Measurements from ENCODE around the gene NHS. TPM values are rescaled to one million over a fixed set of nuclear protein-coding genes. Genes with fewer than 3 reads are reported as not detected.

NHS gene
- total and polyA plus RNA-seq, 2 of the 13 experiments (the other 11 are each of a cell fraction or from before 2014, with no cell fraction given) = 0.02 TPM; not detected in 1

DNA sequence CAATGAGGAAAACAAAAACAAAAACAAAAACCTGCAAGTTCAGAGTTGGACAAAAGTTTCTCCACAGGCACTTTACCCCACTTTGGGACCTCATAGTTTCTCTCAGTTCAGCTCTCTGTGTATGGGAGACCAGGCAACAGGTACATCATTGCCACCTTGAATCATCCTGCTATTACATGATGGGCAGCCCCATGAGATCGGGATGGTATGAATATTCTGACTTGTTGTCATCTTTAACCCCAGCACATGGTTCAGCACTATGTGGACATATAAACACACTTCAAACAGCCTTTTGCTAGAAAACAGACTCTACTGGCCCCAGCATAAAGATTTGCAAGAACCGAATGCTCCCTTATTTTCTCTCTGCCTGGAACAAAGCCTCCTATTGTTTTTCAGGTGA is 185.4 kb downstream of the NHS start:
- no peak for DNase-seq (ENCODE audit: low spot score)
- Histone ChIP-seq H3K36me3 (replicated peaks in 1 of 2; ENCODE audit: control insufficient read depth in 1 of 2, insufficient read depth in 2 of 2, low read length in 2 of 2) (no peaks in the 10 kb centered on the region), H2AFZ (ENCODE audit: low read length) (no peak overlapping the region), H3K4me1 (ENCODE audit: insufficient read depth, low read length) (no peaks in the 10 kb centered on the region), H3K4me2 (ENCODE audit: low read depth, low read length) (no peak overlapping the region), H3K27ac (ENCODE audit: extremely low read length, insufficient read depth, low read length) (no peak overlapping the region), H3K9me3 (ENCODE audit: low read length) (no peaks in the 10 kb centered on the region), H3K4me3 (replicated peaks in 1 of 3; ENCODE audit: insufficient read depth in 1 of 3, low read depth in 2 of 3, low read length in 3 of 3) (no peak overlapping the region), H4K20me1 (ENCODE audit: insufficient read depth, low read length) (no peaks in the 10 kb centered on the region), H3K9ac (ENCODE audit: insufficient read depth, low read depth, low read length) (no peak overlapping the region), H3K27me3 (ENCODE audit: control insufficient read depth in 1 of 2, insufficient read depth in 2 of 2, low read length in 2 of 2) (no peaks in the 10 kb centered on the region), H3K79me2 (ENCODE audit: insufficient read depth, low read length) (no peaks in the 10 kb centered on the region)
- no TSS peak for BruUV-seq (replicated peaks)
- intact Hi-C loops (cut with micrococcal nuclease; ENCODE audit: unreplicated experiment) = no loop called here
- no peak for TF ChIP-seq KAT7 (CRISPR knock-in tag; IDR thresholded peaks at IDR 0.05; ENCODE audit: borderline replicate concordance)
- TF ChIP-seq, protein P1, sequence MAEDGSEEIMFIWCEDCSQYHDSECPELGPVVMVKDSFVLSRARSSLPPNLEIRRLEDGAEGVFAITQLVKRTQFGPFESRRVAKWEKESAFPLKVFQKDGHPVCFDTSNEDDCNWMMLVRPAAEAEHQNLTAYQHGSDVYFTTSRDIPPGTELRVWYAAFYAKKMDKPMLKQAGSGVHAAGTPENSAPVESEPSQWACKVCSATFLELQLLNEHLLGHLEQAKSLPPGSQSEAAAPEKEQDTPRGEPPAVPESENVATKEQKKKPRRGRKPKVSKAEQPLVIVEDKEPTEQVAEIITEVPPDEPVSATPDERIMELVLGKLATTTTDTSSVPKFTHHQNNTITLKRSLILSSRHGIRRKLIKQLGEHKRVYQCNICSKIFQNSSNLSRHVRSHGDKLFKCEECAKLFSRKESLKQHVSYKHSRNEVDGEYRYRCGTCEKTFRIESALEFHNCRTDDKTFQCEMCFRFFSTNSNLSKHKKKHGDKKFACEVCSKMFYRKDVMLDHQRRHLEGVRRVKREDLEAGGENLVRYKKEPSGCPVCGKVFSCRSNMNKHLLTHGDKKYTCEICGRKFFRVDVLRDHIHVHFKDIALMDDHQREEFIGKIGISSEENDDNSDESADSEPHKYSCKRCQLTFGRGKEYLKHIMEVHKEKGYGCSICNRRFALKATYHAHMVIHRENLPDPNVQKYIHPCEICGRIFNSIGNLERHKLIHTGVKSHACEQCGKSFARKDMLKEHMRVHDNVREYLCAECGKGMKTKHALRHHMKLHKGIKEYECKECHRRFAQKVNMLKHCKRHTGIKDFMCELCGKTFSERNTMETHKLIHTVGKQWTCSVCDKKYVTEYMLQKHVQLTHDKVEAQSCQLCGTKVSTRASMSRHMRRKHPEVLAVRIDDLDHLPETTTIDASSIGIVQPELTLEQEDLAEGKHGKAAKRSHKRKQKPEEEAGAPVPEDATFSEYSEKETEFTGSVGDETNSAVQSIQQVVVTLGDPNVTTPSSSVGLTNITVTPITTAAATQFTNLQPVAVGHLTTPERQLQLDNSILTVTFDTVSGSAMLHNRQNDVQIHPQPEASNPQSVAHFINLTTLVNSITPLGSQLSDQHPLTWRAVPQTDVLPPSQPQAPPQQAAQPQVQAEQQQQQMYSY (CRISPR knock-in tag; IDR thresholded peaks at IDR 0.05) = no peak
- in situ Hi-C loops (cut with HindIII; ENCODE audit: extremely low pct_ligation_motif_present, low pct_unique_long_range_greater_than_20kb) = no loop called here
- no peak for FAIRE-seq
- ChIA-PET POLR2A (no interaction called here), CTCF (ENCODE audit: low intra/inter-chr PET ratio, low total read pairs) (no interaction called here)
- no peak for ATAC-seq
- WGBS (ENCODE audit: low lambda C conversion rate) = no CpG with 5 or more reads among the region's 2 CpGs

DNA sequence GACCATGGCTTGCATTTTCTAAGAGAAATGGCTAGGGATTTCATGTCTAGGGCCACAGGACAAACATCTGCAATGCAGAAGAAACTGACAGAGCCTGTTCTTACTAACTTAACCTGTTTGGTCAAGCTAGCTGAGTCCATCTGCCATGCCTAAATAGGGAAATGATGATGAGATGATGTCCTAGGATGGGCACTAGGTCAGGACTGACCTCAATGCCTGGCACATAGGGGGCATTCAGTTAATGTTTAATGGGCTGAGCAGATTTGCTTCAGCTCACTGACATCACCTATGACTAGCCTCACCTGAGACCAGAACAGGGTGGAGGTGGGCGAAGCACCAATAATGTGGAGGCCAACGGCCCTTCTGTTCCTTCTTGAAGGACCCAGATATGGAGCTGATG is 188.1 kb downstream of the NHS start:
- no peaks in the 10 kb centered on the region for H3K4me1 ChIP-seq (ENCODE audit: insufficient read depth, low read length)
- no peaks in the 10 kb centered on the region for H3K27me3 ChIP-seq (ENCODE audit: control insufficient read depth in 1 of 2, insufficient read depth in 2 of 2, low read length in 2 of 2)
- no peak for ATAC-seq
- H3K36me3 ChIP-seq (replicated peaks in 1 of 2; ENCODE audit: control insufficient read depth in 1 of 2, insufficient read depth in 2 of 2, low read length in 2 of 2) = no peaks in the 10 kb centered on the region
- in situ Hi-C loops (cut with HindIII; ENCODE audit: extremely low pct_ligation_motif_present, low pct_unique_long_range_greater_than_20kb) (no loop called here), intact Hi-C loops (cut with micrococcal nuclease; ENCODE audit: unreplicated experiment) (no loop called here)
- no peak for FAIRE-seq
- H3K4me2 ChIP-seq (ENCODE audit: low read depth, low read length) = no peak overlapping the region
- no peak overlapping the region for H3K4me3 ChIP-seq (replicated peaks in 1 of 3; ENCODE audit: insufficient read depth in 1 of 3, low read depth in 2 of 3, low read length in 3 of 3)
- no peak for DNase-seq (ENCODE audit: low spot score)
- H3K79me2 ChIP-seq (ENCODE audit: insufficient read depth, low read length) = no peaks in the 10 kb centered on the region
- H2AFZ ChIP-seq (ENCODE audit: low read length) = no peak overlapping the region
- no peaks in the 10 kb centered on the region for H3K9me3 ChIP-seq (ENCODE audit: low read length)
- ChIA-PET CTCF (ENCODE audit: low intra/inter-chr PET ratio, low total read pairs) (no interaction called here), POLR2A (no interaction called here)
- no peak overlapping the region for H3K27ac ChIP-seq (ENCODE audit: extremely low read length, insufficient read depth, low read length)
- no TSS peak for BruUV-seq (replicated peaks)
- WGBS (ENCODE audit: low lambda C conversion rate) = 50% methylated on average over 2 of the region's 2 CpGs
- no peaks in the 10 kb centered on the region for H4K20me1 ChIP-seq (ENCODE audit: insufficient read depth, low read length)
- no peak overlapping the region for H3K9ac ChIP-seq (ENCODE audit: insufficient read depth, low read depth, low read length)
- no peak for TF ChIP-seq TARDBP (CRISPR knock-in tag; IDR thresholded peaks at IDR 0.05)
- no peak for TF ChIP-seq ZNF34 (CRISPR knock-in tag; IDR thresholded peaks at IDR 0.05; ENCODE audit: borderline replicate concordance)
- no peak for TF ChIP-seq NFIB (CRISPR knock-in tag; IDR thresholded peaks at IDR 0.05; ENCODE audit: borderline replicate concordance)
- TF ChIP-seq ZNF432 (CRISPR knock-in tag; IDR thresholded peaks at IDR 0.05; ENCODE audit: borderline replicate concordance) = no peak
- TF ChIP-seq ZSCAN25 (CRISPR knock-in tag; IDR thresholded peaks at IDR 0.05) = no peak
- TF ChIP-seq ZNF83 (CRISPR knock-in tag; IDR thresholded peaks at IDR 0.05; ENCODE audit: borderline replicate concordance) = no peak
- no peak for TF ChIP-seq ESRRA (CRISPR knock-in tag; IDR thresholded peaks at IDR 0.05; ENCODE audit: low read depth)
- no peak for TF ChIP-seq FOSL2 (CRISPR knock-in tag; IDR thresholded peaks at IDR 0.05)
- TF ChIP-seq ZNF12 (CRISPR knock-in tag; IDR thresholded peaks at IDR 0.05) = no peak
- TF ChIP-seq ZNF335 (CRISPR knock-in tag; IDR thresholded peaks at IDR 0.05) = no peak
- TF ChIP-seq MIER3 (CRISPR knock-in tag; IDR thresholded peaks at IDR 0.05; ENCODE audit: borderline replicate concordance) = no peak
- no peak for TF ChIP-seq SMARCC2 (IDR thresholded peaks at IDR 0.05)
- TF ChIP-seq, protein P2, sequence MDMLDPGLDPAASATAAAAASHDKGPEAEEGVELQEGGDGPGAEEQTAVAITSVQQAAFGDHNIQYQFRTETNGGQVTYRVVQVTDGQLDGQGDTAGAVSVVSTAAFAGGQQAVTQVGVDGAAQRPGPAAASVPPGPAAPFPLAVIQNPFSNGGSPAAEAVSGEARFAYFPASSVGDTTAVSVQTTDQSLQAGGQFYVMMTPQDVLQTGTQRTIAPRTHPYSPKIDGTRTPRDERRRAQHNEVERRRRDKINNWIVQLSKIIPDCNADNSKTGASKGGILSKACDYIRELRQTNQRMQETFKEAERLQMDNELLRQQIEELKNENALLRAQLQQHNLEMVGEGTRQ (IDR thresholded peaks at IDR 0.05; ENCODE audit: low read depth, low read length) = no peak
- TF ChIP-seq, protein P2 (CRISPR knock-in tag; IDR thresholded peaks at IDR 0.05; ENCODE audit: borderline replicate concordance) = no peak
